Measurements from ENCODE around the gene GRID2. TPM values are rescaled to one million over a fixed set of nuclear protein-coding genes. Genes with fewer than 3 reads are reported as not detected.

The GRID2 gene
- total and polyA plus RNA-seq, 2 of the 4 experiments (the other 2 are of a cell fraction) = under 0.01 TPM; not detected in 1

- Histone ChIP-seq H3K18ac (ENCODE audit: low read depth, low read length) (no peak overlapping the region), H2BK20ac (ENCODE audit: low read depth, low read length) (no peak overlapping the region), H4K8ac (ENCODE audit: low read depth in 2 of 2, low read length in 2 of 2) (no peak overlapping the region), H3K14ac (replicated peaks; ENCODE audit: low read depth, low read length) (no peak overlapping the region), H2AK9ac (replicated peaks; ENCODE audit: low read depth, low read length, poor library complexity) (no peak overlapping the region), H2BK15ac (ENCODE audit: low read depth, low read length) (no peak overlapping the region), H3K4me2 (ENCODE audit: low read depth, low read length) (no peak overlapping the region), H2AK5ac (ENCODE audit: low read depth, low read length) (no peak overlapping the region), H3K36me3 (ENCODE audit: control insufficient read depth, insufficient read depth, low read length) (no peaks in the 10 kb centered on the region), H3K4me1 (ENCODE audit: control insufficient read depth, insufficient read depth, low read length) (no peaks in the 10 kb centered on the region), H4K91ac (ENCODE audit: insufficient read depth, low read depth, low read length) (no peak overlapping the region), H3K27ac (ENCODE audit: insufficient read depth, low read length) (no peak overlapping the region), H3K9me1 (ENCODE audit: insufficient read depth, low read length) (no peaks in the 10 kb centered on the region), H2BK120ac (ENCODE audit: low read depth, low read length) (no peak overlapping the region), H4K5ac (ENCODE audit: low read depth, low read length) (no peak overlapping the region), H3K27me3 (ENCODE audit: control insufficient read depth, insufficient read depth, low read length) (no peaks in the 10 kb centered on the region; the same call in 1 of the 2 replicates), H3K4me3 (ENCODE audit: insufficient read depth, low read depth, low read length) (no peak overlapping the region), H3K23ac (ENCODE audit: low read depth, low read length) (no peak overlapping the region), H3K4ac (ENCODE audit: low read depth, low read length) (no peak overlapping the region), H3K56ac (ENCODE audit: extremely low read depth, insufficient read depth, low read length) (no peak overlapping the region), H2AFZ (replicated peaks; ENCODE audit: low read length, poor library complexity) (no peak overlapping the region), H2BK5ac (ENCODE audit: low read depth, low read length, poor library complexity, severe bottlenecking) (no peak overlapping the region), H3K79me1 (ENCODE audit: low read depth in 1 of 2, low read length in 2 of 2) (no peaks in the 10 kb centered on the region), H3K9ac (ENCODE audit: low read depth, low read length) (no peak overlapping the region), H4K20me1 (ENCODE audit: insufficient read depth, low read length) (no peaks in the 10 kb centered on the region), H3K9me3 (ENCODE audit: control insufficient read depth, insufficient read depth, low read length) (no peaks in the 10 kb centered on the region)
- ATAC-seq (ENCODE audit: low read depth) (no peak), DNase-seq (no peak)
- intact Hi-C loops (cut with micrococcal nuclease) (no loop called here), in situ Hi-C loops (cut with MboI; ENCODE audit: low sequenced_read_pairs) (no loop called here), dilution Hi-C loops (cut with HindIII; ENCODE audit: low sequenced_read_pairs, unreplicated experiment) (no loop called here)
- BruUV-seq (replicated peaks) = no TSS peak
- no peak for TF ChIP-seq SMC3 (IDR thresholded peaks at IDR 0.05; ENCODE audit: low read depth, low read length)
- no peak for TF ChIP-seq RFX5 (IDR thresholded peaks at IDR 0.05; ENCODE audit: low read depth, low read length)
- TF ChIP-seq MAFK (IDR thresholded peaks at IDR 0.05; ENCODE audit: low read depth, low read length) = no peak
- TF ChIP-seq FOS (IDR thresholded peaks at IDR 0.05; ENCODE audit: low read depth, low read length) = no peak
- ChIA-PET POLR2A (ENCODE audit: unreplicated experiment) (no interaction called here), CTCF (no interaction called here)
- WGBS, 2 experiments (ENCODE audit: extremely low coverage in 2 of 2, insufficient read length in 1 of 2) = no CpG with 5 or more reads among the region's 2 CpGs
Observed at GRCh38 chr4:92261256-92261655, 42.5 kb upstream of the GRID2 start.
